Fibroblast of gingiva (primary cell): ENCODE data around the gene ARHGEF17.

Experiments used
- DNase-seq: peaks from one replicate; pipeline ENCODE4 v3.0.0-alpha.2; 2011; ENCODE audit warnings: low read depth

Gene ARHGEF17

GRCh38 chr11:73393479-73394415 lies 85.7 kb downstream of the ARHGEF17 start:
- peak; percentile 70 for DNase-seq

DNA sequence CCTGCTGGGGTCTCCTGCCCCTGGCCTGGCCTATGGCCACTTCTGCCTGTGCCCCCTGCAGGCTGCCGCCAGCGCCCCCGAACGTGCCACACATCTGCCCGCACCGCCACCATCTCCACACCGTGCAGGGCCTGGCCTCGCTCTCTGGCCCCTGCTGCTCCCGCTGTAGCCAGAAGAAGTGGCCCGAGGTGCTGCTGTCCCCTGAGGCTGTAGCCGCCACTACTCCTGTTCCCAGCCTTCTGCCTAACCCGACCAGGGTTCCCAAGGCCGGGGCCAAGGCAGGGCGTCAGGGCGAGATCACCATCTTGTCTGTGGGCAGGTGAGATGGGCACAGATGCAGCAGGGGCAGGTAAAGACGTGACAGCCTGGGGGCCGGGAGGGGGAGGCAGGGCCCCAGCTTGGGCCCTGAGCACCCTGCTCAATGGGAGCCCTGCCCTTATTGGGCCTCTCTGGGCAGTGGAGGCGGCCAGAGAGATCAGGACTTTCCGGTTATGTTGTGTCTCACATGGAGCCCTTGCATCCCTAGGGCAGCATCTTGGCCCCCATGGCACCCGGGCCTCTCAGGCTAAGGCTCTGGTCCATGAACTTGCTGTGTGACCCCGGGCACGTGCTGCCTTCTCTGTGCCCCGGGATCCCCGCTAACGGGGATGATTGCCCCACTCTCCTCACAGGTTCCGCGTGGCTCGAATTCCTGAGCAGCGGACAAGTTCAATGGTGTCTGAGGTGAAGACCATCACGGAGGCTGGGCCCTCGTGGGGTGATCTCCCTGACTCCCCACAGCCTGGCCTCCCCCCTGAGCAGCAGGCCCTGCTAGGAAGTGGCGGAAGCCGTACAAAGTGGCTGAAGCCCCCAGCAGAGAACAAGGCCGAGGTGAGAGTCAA lies 86.6 kb downstream of the ARHGEF17 start:
- no peak for DNase-seq

DNA sequence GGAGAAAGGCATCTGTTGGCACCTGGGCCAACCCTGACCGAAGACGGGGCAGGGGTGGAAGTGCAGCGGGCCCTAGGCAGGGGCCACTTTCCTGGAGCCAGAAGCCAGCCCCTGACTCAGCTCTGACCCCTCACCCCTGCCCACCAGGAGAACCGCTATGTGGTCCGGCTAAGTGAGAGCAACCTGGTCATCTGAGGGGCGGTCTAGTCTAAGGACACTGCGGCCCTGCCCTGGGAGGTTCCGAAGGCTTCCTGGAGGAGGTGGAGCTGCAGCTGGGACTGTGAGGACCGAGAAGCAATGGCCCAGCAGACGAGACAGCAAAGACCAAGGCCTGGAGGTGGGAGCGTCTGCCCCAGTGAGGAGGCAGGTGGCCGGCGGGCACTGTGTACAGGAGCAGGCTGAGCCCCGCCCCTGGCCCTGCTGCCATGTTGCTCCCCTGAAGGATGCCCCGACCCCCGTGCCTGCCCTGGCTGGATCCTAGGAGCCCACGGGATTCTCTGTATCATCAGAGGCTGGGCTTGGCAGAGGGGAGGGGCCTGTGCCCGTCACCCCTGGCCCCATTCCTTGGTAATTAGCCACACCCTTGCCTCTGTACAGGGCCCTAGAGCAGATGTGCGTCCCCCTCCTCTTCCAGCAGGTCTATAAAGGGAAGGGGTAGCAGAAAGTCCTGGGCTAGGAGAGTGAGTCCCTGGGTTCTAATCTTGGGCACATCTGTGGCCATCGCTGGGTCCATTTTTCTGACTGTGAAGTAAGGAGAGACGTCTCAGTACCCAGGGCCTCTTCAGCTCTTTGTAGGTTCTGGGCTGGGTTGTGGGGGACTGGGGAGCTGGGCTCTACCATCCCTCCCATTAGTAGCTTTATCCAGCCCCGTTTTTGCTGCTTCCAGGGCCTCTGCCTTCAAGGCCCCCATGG lies 87.5 kb downstream of the ARHGEF17 start:
- no peak for DNase-seq

- no peak for DNase-seq
Measured at GRCh38 chr11:73396251-73396930, 88.3 kb downstream of the ARHGEF17 start.

- no peak for DNase-seq
Measured at GRCh38 chr11:73396985-73397384, 88.9 kb downstream of the ARHGEF17 start.

GRCh38 chr11:73397468-73398131 lies 89.5 kb downstream of the ARHGEF17 start:
- DNase-seq = no peak

- DNase-seq = no peak
Measured at GRCh38 chr11:73398132-73398526, 90.1 kb downstream of the ARHGEF17 start.

DNA sequence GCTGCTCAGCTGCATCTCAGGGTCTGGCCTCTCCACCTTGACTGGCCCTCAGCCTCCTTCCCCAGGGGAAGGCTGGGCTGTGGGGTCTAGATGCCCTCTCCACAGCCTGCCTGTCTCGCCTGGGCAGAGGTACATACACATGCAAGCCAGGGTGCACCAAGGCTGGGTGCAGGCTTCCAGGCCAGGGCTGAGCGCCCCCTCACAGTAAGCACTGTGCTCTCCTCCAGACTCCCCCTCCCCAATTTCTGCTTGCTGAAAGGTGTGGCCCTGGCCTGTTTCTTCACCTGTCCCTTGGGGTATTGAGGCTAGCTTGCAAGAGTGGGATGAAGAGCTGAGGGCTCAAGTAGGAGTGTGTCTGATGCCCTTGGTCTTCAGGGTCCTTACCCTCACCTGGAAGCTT lies 90.6 kb downstream of the ARHGEF17 start:
- no peak for DNase-seq

- no peak for DNase-seq
Measured at GRCh38 chr11:73399159-73399590, 91.1 kb downstream of the ARHGEF17 start.

DNA sequence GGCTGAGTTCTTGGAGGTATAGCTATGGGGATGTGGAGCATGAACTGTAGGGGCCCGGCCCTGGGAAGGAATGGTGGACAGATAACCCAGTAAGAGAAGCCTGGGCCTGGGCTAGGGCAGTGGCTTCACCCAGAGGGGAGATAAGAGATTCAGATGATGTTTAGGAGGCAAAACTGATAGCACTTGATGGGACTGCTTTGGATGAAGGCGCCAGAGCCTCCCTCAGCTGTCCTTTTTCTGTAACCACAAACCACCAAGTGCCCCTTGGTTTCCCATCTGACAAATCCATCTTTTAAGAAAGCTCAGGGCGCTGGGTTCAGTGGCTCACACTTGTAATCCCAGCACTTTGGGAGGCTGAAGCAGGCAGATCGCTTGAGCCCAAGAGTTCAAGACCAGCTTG lies 91.6 kb downstream of the ARHGEF17 start:
- no peak for DNase-seq

GRCh38 chr11:73400293-73400692 lies 92.2 kb downstream of the ARHGEF17 start:
- DNase-seq = no peak

DNA sequence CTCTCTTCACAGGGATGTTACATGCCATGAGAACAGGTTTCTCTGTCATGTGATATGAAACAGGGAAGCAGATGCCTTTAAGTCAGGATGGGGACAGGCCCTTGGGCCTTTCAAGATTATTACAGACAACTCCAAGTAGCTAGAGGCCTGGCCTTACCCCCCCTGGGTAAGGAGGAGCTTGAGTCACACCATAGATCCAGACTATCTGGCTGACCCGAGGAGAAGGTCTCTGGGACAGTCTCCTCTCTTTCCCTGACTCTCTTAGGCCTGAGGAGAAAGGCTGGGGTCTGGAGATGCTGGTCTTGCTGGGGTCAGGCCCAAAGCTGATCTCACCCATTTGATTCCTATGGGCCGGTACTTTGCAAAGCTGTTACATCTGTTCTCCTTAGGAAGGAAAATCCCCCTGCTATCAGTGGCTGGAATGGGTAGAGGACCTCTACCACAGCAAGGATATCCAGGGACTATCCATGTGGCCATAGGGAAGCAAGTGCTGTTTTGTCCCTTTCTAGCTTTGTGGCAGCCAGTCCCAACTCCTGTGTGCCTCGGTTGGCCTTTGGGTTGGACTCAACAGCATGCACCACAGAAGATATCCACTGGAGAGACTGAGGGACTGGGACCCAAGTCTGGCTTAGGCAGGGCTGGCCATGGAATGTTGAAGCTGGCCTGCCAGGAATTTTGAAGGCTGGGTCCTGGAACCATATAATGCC lies 93.3 kb downstream of the ARHGEF17 start:
- DNase-seq = no peak

DNA sequence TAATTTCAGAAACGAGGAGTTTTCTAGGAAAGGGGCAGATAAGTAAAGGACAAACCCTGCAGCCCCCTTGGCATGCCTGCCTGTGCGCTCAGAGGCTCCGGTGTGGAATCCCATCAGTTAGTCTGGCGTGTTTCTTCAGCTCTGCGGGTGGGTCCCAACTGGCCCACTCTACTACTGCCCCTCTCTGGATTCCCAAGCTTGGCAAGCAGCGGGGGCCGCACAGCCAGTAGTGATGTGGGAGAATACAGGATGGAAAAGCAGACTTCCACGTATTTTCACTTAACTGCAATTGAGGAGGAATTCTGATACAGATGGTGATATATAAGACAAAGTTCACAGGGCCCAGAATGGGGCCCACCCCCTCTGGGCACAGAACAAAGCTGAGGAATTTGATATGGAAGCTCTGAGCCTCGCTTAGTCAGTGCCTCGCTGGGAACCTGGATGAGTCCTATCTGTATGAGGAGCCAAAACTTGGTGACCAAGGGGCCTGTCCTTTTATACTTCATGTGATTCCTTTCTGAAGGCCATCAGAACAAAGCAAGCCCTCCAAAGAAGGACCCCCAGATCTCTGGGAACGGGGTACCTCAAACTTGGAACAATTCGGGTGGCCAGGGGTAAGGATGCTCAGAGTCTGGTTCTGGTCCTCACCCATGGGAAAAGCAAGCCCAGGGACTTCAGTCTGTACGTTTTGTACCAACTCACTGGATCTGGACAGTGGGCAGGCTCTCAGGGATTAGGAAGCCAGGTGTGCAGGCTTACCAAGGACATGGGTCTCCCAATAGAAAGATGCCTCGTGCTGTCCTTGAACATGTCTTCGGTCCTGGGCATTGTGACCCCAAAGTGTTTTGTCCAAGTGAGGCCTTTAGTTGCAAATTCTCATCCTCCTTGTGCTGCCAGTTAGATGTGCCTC lies 94.1 kb downstream of the ARHGEF17 start:
- peak; percentile 38 for DNase-seq

- no peak for DNase-seq
Measured at GRCh38 chr11:73402834-73403185, 94.7 kb downstream of the ARHGEF17 start.

- no peak for DNase-seq
Measured at GRCh38 chr11:73403541-73403940, 95.5 kb downstream of the ARHGEF17 start.

- peak; percentile 52 for DNase-seq
Measured at GRCh38 chr11:73404048-73404447, 96.0 kb downstream of the ARHGEF17 start.

GRCh38 chr11:73404506-73405145 lies 96.5 kb downstream of the ARHGEF17 start:
- DNase-seq = no peak

- DNase-seq = no peak
Measured at GRCh38 chr11:73405146-73405510, 97.1 kb downstream of the ARHGEF17 start.

DNA sequence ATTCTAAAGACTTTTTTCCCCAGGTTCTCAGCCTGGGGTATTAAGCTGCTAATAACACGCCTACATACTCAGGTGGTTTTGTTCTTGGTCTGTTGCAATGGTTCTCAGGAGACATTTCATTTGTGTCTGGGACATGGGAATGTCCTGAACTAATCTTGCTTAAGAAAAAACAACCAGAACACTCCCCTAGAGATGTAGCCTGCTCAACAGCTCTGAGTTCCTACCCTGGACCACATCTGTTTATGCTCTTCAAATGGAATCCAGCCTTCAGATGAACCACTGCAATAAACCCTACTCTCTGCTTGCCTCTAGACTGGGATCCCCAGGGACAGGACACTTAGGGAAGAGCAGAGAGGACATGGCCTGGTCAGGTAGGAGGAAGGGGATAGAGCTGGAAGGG lies 98.1 kb downstream of the ARHGEF17 start:
- no peak for DNase-seq
